HepG2 (cell line): ENCODE results near the gene ABCA3. TPM values are rescaled to one million over a fixed set of nuclear protein-coding genes. Genes with fewer than 3 reads are reported as not detected.

Source experiments
- E2F5 ChIP-seq: sonication (generic); formaldehyde crosslinking; conservative IDR thresholded peaks from 2 replicates; pipeline ENCODE4 v1.4.0; 2020; ENCODE audit warnings: missing genetic modification reagents
- NFRKB ChIP-seq: fragments of 450-650 bp; IDR thresholded peaks from 2 replicates; pipeline ENCODE4 v1.6.1; 2017
- PPARG ChIP-seq: conservative IDR thresholded peaks from 2 replicates; pipeline ENCODE4 v1.6.1; 2016; ENCODE audit warnings: missing biosample characterization, missing genetic modification reagents
- RAD51 ChIP-seq: fragments of 450-650 bp; IDR thresholded peaks from 2 replicates; pipeline ENCODE4 v1.6.1; 2016; ENCODE audit warnings: borderline replicate concordance
- SALL1 ChIP-seq: sonication (generic); formaldehyde crosslinking; IDR thresholded peaks from 2 replicates; pipeline ENCODE4 v1.8.0; 2022; ENCODE audit warnings: mild to moderate bottlenecking, missing genetic modification reagents
- SCMH1 ChIP-seq: sonication (generic); formaldehyde crosslinking; IDR thresholded peaks from 2 replicates; pipeline ENCODE4 v1.9.0; 2021; ENCODE audit warnings: missing genetic modification reagents, mild to moderate bottlenecking, borderline replicate concordance
- SMYD3 ChIP-seq: sonication (generic); formaldehyde crosslinking; IDR thresholded peaks from 2 replicates; pipeline ENCODE4 v1.8.1; 2023; ENCODE audit warnings: mild to moderate bottlenecking, missing genetic modification reagents
- SP1 ChIP-seq, 2 experiments: fragments of 450-650 bp in 1 of 2; sonication (generic) in 1 of 2; formaldehyde crosslinking in 1 of 2; IDR thresholded peaks; 2 replicates each; pipeline versions ENCODE4 v1.4.0 to v1.6.1; 2016 to 2020; ENCODE audit warnings: missing genetic modification reagents in 1 of 2
- ZBTB1 ChIP-seq: sonication (generic); formaldehyde crosslinking; IDR thresholded peaks from 2 replicates; pipeline ENCODE4 v1.4.0; 2020; ENCODE audit warnings: missing genetic modification reagents, borderline replicate concordance
- ZBTB10 ChIP-seq: sonication (generic); formaldehyde crosslinking; IDR thresholded peaks from 2 replicates; pipeline ENCODE4 v1.4.0; 2020; ENCODE audit warnings: missing genetic modification reagents, borderline replicate concordance
- ZHX2 ChIP-seq, 2 experiments: sonication (generic) in 1 of 2; formaldehyde crosslinking in 1 of 2; IDR thresholded peaks; 2 replicates each; pipeline versions ENCODE4 v1.6.1 to v1.9.0; 2014 to 2022; ENCODE audit warnings: antibody characterized with exemption in 1 of 2, borderline replicate concordance in 1 of 2, inconsistent platforms in 1 of 2, low read depth in 1 of 2, missing genetic modification reagents in 1 of 2
- ZIK1 ChIP-seq: sonication (generic); formaldehyde crosslinking; IDR thresholded peaks from 2 replicates; pipeline ENCODE4 v1.5.0; 2020; ENCODE audit warnings: mild to moderate bottlenecking, low read depth, missing genetic modification reagents, borderline replicate concordance
- ZNF235 ChIP-seq: sonication (generic); formaldehyde crosslinking; IDR thresholded peaks from 2 replicates; pipeline ENCODE4 v1.8.1; 2023; ENCODE audit warnings: mild to moderate bottlenecking, missing genetic modification reagents, borderline replicate concordance
- ZNF484 ChIP-seq: sonication (generic); formaldehyde crosslinking; IDR thresholded peaks from 2 replicates; pipeline ENCODE4 v1.5.1; 2020; ENCODE audit warnings: mild to moderate bottlenecking, low read depth, missing genetic modification reagents, borderline replicate concordance
- ZSCAN29 ChIP-seq: sonication (generic); formaldehyde crosslinking; conservative IDR thresholded peaks from 2 replicates; pipeline ENCODE4 v1.4.0; 2020; ENCODE audit warnings: mild to moderate bottlenecking, missing genetic modification reagents
- polyA plus RNA-seq, 8 experiments: library from polyadenylated mRNA; depleted of rRNA in 3 of 8; stranded (reverse) in 7 of 8; unstranded in 1 of 8; fragments of >200 nt; fragmentation: Illumina TruSeq in 4 of 8; extraction: Trizol in 4 of 8; gene quantifications; 2 replicates each; pipeline versions ENCODE4 v1.2.1 to v1.2.3, GENCODE V29; 2011 to 2016; ENCODE audit warnings: low read depth in 4 of 8, missing spikeins in 1 of 8, mixed read lengths in 1 of 8; ENCODE audit not compliant: insufficient read depth in 1 of 8
- total RNA-seq, 5 experiments: library from RNA; depleted of rRNA; stranded (reverse); fragments of >200 nt; fragmentation: Illumina TruSeq; extraction: Trizol; gene quantifications; 2 replicates each; pipeline ENCODE4 v1.2.3, GENCODE V29; 2016; ENCODE audit warnings: low read depth in 1 of 5
- TF ChIP-seq, protein P1 (sequence below): sonication (generic); formaldehyde crosslinking; IDR thresholded peaks from 2 replicates; pipeline ENCODE4 v1.8.0; 2022; ENCODE audit warnings: missing genetic modification reagents, mild to moderate bottlenecking, inconsistent platforms, borderline replicate concordance

Gene ABCA3
- total and polyA plus RNA-seq, 2 of the 13 experiments (the other 11 are each of a cell fraction or from before 2014, with no cell fraction given), result 0.60 to 1.5 TPM

GRCh38 chr16:2340564-2341455 lies at the start of gene ABCA3 (continued):
- TF ChIP-seq RAD51 (no peak), SP1 (IDR thresholded peaks at IDR 0.05) (no peak), SP1 (CRISPR knock-in tag; IDR thresholded peaks at IDR 0.05) (peak; percentile 72), ZHX2 (IDR thresholded peaks at IDR 0.05; ENCODE audit: low read depth) (peak; percentile 61; the same call in 1 of the 2 replicates), ZHX2 (CRISPR knock-in tag; IDR thresholded peaks at IDR 0.05; ENCODE audit: borderline replicate concordance) (peak; percentile 90), SMYD3 (CRISPR knock-in tag) (peak; percentile 69; the same call in 1 of the 2 replicates), E2F5 (CRISPR knock-in tag) (peak; percentile 65; the same call in 1 of the 2 replicates), ZBTB1 (no peak; the same call in 1 of the 2 replicates), SCMH1 (CRISPR knock-in tag) (no peak), ZNF484 (CRISPR knock-in tag) (peak; percentile 91; the same call in 1 of the 2 replicates), ZNF235 (CRISPR knock-in tag) (peak; percentile 97), ZBTB10 (CRISPR knock-in tag) (peak; percentile 80; the same call in 1 of the 2 replicates), ZSCAN29 (CRISPR knock-in tag) (peak; percentile 65; the same call in 1 of the 2 replicates), NFRKB (no peak), SALL1 (CRISPR knock-in tag) (peak; percentile 98), PPARG (CRISPR knock-in tag) (peak; percentile 79), ZIK1 (peak; percentile 78; the same call in 1 of the 2 replicates)
- TF ChIP-seq, protein P1, sequence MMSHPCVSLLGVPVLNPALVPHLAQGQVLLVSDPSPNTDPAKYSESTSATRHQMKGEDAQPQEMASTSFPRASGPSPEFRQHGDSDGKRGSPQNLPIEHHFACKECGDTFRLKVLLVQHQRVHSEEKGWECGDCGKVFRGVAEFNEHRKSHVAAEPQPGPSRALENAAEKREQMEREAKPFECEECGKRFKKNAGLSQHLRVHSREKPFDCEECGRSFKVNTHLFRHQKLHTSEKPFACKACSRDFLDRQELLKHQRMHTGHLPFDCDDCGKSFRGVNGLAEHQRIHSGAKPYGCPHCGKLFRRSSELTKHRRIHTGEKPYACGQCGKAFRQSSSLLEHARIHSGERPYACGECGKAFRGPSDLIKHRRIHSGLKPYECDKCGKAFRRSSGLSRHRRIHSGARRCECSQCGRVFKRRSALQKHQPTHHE (CRISPR knock-in tag), result peak; percentile 98; the same call in 1 of the 2 replicates
